MM.1S (cell line): ENCODE data around the gene GPATCH8.

Source experiments
- DNase-seq: peaks from one replicate; pipeline ENCODE4 v3.0.0-alpha.2; 2015
- H2AFZ ChIP-seq: fragments of 300-600 bp; sonication (generic); 2 replicates; pipeline ENCODE4 v1.6.0; 2016; ENCODE audit warnings: antibody characterized with exemption, low read length
- H3F3A ChIP-seq: fragments of 300-600 bp; sonication (generic); 2 replicates; pipeline ENCODE4 v1.6.1; 2016; ENCODE audit warnings: mild to moderate bottlenecking, antibody characterized with exemption, low read length, moderate library complexity, mixed read lengths; ENCODE audit not compliant: insufficient read depth
- H3K27ac ChIP-seq: fragments of 300-600 bp; sonication (generic); 2 replicates; pipeline ENCODE4 v1.5.1; 2016; ENCODE audit warnings: mild to moderate bottlenecking, low read length
- H3K27me3 ChIP-seq: fragments of 300-600 bp; sonication (generic); replicated peaks from 2 replicates; pipeline ENCODE4 v1.6.0; 2016; ENCODE audit warnings: low read length; ENCODE audit not compliant: insufficient read depth
- H3K36me3 ChIP-seq: fragments of 300-600 bp; sonication (generic); replicated peaks from 2 replicates; pipeline ENCODE4 v1.6.1; 2016; ENCODE audit warnings: mild to moderate bottlenecking, low read length, mixed read lengths; ENCODE audit not compliant: insufficient read depth
- H3K4me1 ChIP-seq: fragments of 300-600 bp; sonication (generic); 2 replicates; pipeline ENCODE4 v1.6.1; 2016; ENCODE audit warnings: low read length, mixed read lengths
- H3K4me2 ChIP-seq: fragments of 300-600 bp; sonication (generic); 2 replicates; pipeline ENCODE4 v1.6.0; 2016; ENCODE audit warnings: low read depth, low read length
- H3K4me3 ChIP-seq: fragments of 300-600 bp; sonication (generic); 2 replicates; pipeline ENCODE4 v1.5.1; 2016; ENCODE audit warnings: low read length, mixed read lengths
- H3K79me2 ChIP-seq: fragments of 300-600 bp; sonication (generic); 2 replicates; pipeline ENCODE4 v1.6.1; 2016; ENCODE audit warnings: mixed run types, low read length, mixed read lengths
- H3K9ac ChIP-seq: fragments of 300-600 bp; sonication (generic); 2 replicates; pipeline ENCODE4 v1.6.1; 2016; ENCODE audit warnings: low read length, mixed read lengths
- H3K9me2 ChIP-seq: fragments of 300-600 bp; sonication (generic); replicated peaks from 2 replicates; pipeline ENCODE4 v1.6.1; 2016; ENCODE audit warnings: mild to moderate bottlenecking, low read length, mixed read lengths; ENCODE audit not compliant: insufficient read depth
- H3K9me3 ChIP-seq: fragments of 300-600 bp; sonication (generic); replicated peaks from 2 replicates; pipeline ENCODE4 v1.6.1; 2016; ENCODE audit warnings: mild to moderate bottlenecking, low read length, mixed read lengths; ENCODE audit not compliant: insufficient read depth
- H4K20me1 ChIP-seq: fragments of 300-600 bp; sonication (generic); 2 replicates; pipeline ENCODE4 v1.6.1; 2016; ENCODE audit warnings: mild to moderate bottlenecking, low read length, moderate library complexity, mixed read lengths; ENCODE audit not compliant: insufficient read depth
- CTCF ChIP-seq: fragments of 300-600 bp; sonication (generic); IDR thresholded peaks from 2 replicates; pipeline ENCODE4 v1.5.1; 2016; ENCODE audit warnings: antibody characterized with exemption, low read length, mixed read lengths
- EZH2 ChIP-seq: fragments of 300-600 bp; sonication (generic); optimal IDR thresholded peaks from 2 replicates; pipeline ENCODE3; 2017; ENCODE audit warnings: low read depth, mild to moderate bottlenecking, antibody characterized with exemption, low read length, mixed read lengths
- EZH2phosphoT487 ChIP-seq: fragments of 300-600 bp; sonication (generic); IDR thresholded peaks from 2 replicates; pipeline ENCODE4 v1.6.1; 2018; ENCODE audit warnings: antibody characterized with exemption, low read length

The GPATCH8 gene

DNA sequence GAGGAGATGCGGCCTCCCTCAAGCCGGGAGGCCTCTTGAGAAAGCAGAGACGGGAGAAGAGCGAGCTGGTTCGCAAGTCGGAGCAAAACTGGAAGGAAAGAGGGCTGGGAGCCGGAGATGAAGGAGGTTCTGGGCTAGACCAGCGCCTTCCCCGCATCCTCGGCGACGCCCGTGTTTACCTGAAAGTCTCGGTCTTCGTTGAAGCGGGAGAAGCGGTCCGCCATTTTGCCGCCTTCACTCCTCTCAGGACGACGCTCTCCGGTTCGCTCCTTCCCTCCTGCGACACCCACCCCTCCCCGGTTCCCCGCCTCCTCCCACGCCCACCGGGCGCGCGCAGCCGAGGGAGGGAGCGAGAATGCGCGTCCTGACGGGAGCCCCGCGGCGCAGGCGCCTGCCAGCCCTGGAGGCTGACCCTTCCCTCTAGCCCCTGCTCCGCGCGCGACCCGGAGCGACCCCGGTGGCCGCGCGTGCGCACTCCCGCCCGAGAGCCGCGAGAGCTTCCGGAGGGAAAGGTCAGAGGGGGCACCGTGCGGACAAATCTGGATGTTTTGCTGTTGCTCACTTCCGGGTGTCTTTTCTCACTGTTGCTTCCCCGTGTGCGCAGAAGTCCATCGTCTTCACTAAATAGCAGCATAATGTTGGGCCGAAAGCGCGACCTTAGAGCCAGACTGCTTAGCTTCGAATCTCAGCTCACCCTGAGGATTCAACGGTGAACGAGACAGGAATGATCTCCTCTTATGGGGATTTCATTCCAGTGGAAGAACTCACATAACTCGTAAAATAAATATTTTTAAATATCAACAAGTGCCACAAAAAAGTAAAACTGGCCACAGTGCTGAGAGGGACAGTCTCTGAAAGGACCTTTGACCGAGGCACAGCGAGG is at the start of gene GPATCH8:
Gene GPATCH8, minus strand, starts transcription at position 260 of the 883 bp plus-strand sequence. Its CDS starts 36 bp downstream, at position 224.
- no peak for TF ChIP-seq EZH2phosphoT487
- no peak for TF ChIP-seq EZH2
- TF ChIP-seq CTCF, result no peak
- Histone ChIP-seq H3K27me3 (0 out of 2 replicates have a peak, but pooled peaks cover 2% of the 10 kb centered on the region), H3K9me3 (no peaks in the 10 kb centered on the region), H3K9ac (peak within 1 kb of the TSS; percentile 94), H3K4me2 (peak within 1 kb of the TSS; percentile 89), H2AFZ (peak within 1 kb of the TSS; percentile 95), H3K4me1 (0 out of 2 replicates have a peak, but pooled peaks cover 4% of the 10 kb centered on the region), H3K36me3 (no peaks in the 10 kb centered on the region), H3K4me3 (peak within 1 kb of the TSS; percentile 94), H3K9me2 (no peaks in the 10 kb centered on the region), H3F3A (peaks cover 7% of the 10 kb centered on the region; the same call in 1 of the 2 replicates), H4K20me1 (peaks cover 26% of the 10 kb centered on the region), H3K27ac (peak within 1 kb of the TSS; percentile 81), H3K79me2 (peaks cover 48% of the 10 kb centered on the region)
- peak; percentile 95 for DNase-seq

GRCh38 chr17:44552361-44552760 is 49.2 kb upstream of the GPATCH8 start:
- Histone ChIP-seq H3K27me3 (peaks cover 14% of the 10 kb centered on the region), H4K20me1 (no peaks in the 10 kb centered on the region), H3K36me3 (no peaks in the 10 kb centered on the region)

DNA sequence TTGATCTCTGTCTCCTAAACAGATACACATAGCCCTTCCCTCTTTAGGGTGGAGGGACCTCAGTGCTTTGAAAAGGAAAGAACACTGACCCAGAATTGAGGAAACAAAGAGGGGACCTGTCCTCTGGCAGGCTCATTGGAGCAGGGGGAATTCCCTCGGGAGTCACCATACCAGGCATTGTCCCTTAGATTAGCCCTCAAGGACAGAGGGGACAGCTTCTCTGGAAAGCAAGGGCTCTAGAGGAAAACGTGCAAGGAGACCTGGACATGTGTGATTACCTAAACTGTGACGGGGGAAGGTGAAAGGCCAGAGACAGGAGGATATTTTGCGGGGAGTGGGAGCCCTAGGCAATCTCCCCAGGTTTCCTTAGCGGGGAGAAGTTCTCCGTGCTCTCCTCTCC is 46.5 kb upstream of the GPATCH8 start:
- no peaks in the 10 kb centered on the region for H3K9me3 ChIP-seq
- DNase-seq, result no peak
- no peaks in the 10 kb centered on the region for H3K79me2 ChIP-seq
- no peaks in the 10 kb centered on the region; the same call in 1 of the 2 replicates for H3K4me1 ChIP-seq
- H3K36me3 ChIP-seq, result no peaks in the 10 kb centered on the region
- TF ChIP-seq EZH2, result no peak
- no peak for TF ChIP-seq EZH2phosphoT487
- TF ChIP-seq CTCF, result no peak
- H3K4me3 ChIP-seq, result no peak overlapping the region
- H3K27ac ChIP-seq, result no peak overlapping the region
- no peak overlapping the region for H3K4me2 ChIP-seq
- no peaks in the 10 kb centered on the region for H3K9me2 ChIP-seq
- no peak overlapping the region for H2AFZ ChIP-seq
- H3K9ac ChIP-seq, result no peak overlapping the region
- no peaks in the 10 kb centered on the region for H3K27me3 ChIP-seq
- no peaks in the 10 kb centered on the region for H4K20me1 ChIP-seq
- H3F3A ChIP-seq, result no peaks in the 10 kb centered on the region

More at GRCh38 chr17:44552361-44552760, 49.2 kb upstream of the GPATCH8 start:
- H3K79me2 ChIP-seq, result no peaks in the 10 kb centered on the region
- no peaks in the 10 kb centered on the region for H3K9me3 ChIP-seq
- no peak overlapping the region for H2AFZ ChIP-seq
- no peak overlapping the region for H3K4me3 ChIP-seq
- no peak overlapping the region for H3K27ac ChIP-seq
- H3K4me2 ChIP-seq, result no peak overlapping the region
- H3F3A ChIP-seq, result peaks cover 4% of the 10 kb centered on the region; the same call in 1 of the 2 replicates
- no peak for DNase-seq
- no peak overlapping the region for H3K9ac ChIP-seq
- H3K9me2 ChIP-seq, result no peaks in the 10 kb centered on the region
- no peaks in the 10 kb centered on the region for H3K4me1 ChIP-seq
- TF ChIP-seq CTCF (no peak), EZH2 (no peak), EZH2phosphoT487 (no peak)
